LoVo (cell line): ENCODE results near the gene ZNF230.

Experiments
- DNase-seq: peaks from one replicate; pipeline ENCODE4 v3.0.0-alpha.2; 2016; ENCODE audit warnings: low spot score

ZNF230 gene

DNA sequence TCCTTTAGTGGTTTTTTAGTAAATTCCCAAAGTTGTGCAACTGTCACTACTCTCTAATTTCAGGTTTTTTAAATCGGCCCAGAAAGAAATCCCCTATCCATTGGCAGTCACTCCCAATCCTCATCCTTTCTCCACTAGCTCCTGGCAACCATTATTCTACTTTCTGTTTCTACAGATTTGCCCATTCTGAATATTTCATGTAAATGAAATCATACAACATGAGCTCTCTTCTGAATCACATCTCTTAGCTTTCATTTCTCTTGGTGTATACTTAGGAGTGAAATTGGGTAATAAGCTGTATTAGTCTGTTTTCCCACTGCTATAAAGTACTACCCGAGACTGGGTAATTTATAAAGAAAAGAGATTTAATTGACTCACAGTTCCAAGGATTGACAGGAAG is 39.4 kb downstream of the ZNF230 start:
- DNase-seq, result no peak

DNA sequence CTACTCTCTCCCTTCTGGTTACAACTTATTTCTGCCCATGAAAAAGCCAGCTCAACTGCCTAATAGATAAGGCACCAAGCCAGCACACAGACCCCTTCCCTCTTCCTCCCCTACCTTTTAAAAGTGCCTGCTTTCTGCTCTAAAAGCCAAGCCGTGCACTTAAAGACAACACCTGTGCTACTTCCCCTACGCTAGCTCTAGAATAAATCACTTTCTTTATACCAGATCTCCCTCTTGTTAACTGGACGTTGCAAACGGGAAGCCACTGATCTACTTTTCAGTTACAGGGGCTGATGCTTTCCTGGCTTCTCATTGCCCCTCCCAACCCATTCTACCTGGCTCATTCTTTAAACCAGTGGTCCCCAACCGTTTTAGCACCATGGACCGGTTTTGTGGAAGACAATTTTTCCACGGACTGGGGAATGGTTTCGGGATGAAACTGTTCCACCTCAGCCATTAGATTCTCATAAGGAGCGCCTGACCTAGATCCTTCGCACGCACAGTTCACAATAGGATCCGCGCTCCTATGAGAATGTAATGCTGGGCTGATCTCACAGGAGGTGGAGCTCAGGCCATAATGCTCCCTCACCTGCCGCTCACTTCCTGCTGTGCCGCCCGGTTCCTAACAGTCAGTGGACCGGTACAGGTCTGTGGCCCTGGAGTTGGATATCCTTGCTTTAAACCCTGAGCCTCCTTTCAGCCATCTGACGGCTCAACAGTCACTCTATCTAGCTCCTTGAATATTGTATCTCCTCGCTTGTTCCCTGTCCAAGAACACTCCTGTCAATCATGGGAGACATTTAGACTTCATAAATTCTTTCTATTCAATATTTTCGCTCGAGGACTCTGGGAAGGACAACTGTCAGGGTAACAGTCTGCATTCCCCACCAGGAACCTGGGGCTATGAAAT is 48.2 kb downstream of the ZNF230 start:
- no peak for DNase-seq

DNA sequence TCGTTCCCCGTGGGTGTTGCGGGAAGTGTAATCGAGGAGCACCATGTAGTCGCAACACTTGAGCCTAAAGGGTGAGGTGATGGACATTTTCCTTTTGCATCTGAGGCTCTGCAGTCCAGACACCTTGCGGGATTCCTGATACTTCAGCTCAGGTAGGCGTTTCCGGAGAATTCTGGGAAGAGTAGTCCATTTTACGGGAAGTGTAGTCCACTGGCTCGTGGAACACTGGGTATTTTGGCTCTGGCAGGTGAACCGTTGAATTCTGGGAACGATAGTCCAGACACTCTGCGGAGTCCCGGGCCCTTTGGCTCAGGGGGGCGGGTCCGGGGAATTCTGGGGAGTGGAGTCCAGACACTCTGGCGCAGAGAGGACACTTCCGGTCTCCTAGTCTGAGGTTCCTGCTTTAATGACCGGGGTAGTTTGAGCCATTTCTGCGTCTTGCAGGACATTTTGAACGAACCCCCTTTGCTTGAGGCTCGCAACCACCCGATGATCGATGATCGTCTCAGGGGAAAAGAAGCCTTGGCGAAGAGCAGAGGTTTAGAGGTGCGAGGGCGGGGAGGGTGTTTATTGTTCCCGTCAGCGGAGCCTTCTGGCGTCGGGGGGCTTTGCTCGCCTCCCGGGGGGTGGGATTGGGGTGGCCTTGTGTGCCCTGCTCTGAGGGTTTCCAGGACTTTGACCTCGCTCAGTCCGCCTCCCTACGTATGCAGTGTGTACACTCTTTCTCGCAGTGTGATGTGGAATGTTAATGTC is 49.1 kb downstream of the ZNF230 start, which contains the start of gene ZNF223:
ZNF223 (plus strand) TSS at position 387 of the 753 bp plus-strand sequence. CDS start 3,141 bp downstream, outside the sequence.
- no peak for DNase-seq

DNA sequence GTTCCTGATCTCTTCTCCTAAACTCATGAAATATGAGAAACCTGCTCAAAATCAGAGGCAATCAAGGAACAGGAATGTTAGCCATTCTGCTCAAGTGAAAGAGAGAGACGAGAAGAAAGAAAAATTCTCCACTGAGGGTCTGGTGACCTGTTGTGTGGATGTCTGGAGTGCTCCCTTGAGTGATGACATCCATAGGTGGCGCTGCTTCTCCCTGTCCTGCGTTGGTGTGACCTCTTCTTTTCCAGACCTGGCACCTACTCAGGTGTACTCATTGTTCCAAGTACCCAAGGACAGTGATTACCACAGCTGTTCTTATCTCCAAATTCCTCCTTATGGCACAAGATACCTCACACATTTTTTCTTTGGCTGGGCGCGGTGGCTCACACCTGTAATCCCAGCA is 53.1 kb downstream of the ZNF230 start:
- DNase-seq, result no peak

DNA sequence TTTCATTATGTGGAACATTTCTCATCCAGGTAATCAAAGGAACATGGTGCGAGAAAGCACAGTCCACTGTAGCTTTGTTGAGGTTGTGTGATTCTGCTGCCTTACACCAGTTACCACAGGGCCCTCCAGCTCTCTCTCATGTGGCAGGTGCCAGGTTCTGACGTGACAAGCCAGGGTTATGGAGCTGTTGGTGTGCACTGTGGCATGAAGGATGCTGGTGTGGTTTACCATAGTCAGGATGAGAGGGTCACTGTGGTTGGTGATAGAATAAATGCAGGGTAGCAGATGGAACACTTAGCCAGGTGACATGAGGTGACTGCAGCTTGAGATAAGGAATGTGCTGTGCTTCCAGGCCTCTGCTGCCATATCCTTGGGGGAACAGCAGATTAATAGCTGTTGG is 56.5 kb downstream of the ZNF230 start:
- DNase-seq, result no peak

DNA sequence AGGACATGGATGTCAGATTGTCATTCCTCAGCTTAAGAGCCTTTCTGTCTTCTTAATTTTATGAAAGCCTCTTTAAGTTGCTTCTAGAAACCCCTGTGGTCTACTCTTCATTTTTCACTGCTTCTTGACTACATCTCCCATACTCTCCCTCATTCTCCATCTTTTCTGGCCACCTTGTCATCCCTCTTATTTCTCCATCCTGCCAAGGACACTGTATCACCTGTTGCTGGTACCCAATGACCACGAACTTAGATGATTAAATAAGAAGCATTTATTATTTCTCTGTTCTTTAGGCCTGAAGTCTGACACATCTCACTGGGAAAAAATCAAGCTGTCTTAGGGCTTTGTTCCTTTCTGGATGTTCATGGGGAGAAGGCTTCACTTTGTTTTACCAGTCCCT is 58.3 kb downstream of the ZNF230 start:
- no peak for DNase-seq
